D721Med (cell line): ENCODE measurements around the gene CDHR2.
"Not testable (repeated sequence)": the region's sequence is repeated elsewhere in the genome, so short reads cannot be mapped to it uniquely, and the experiment has no call there.

Source experiments
- DNase-seq: peaks from one replicate; pipeline ENCODE4 v3.0.0; 2011; ENCODE audit warnings: low spot score; ENCODE audit not compliant: insufficient read length
- FAIRE-seq: peaks from 2 replicates; lab custom pipeline; 2011; peaks lifted over from hg19 to GRCh38; lab: Jason Lieb, UNC
- CTCF ChIP-seq: IDR thresholded peaks from 2 replicates; pipeline ENCODE4 v1.5.1; 2012; ENCODE audit warnings: mild to moderate bottlenecking, control low read depth; ENCODE audit not compliant: insufficient read depth; ENCODE audit errors: missing control alignments

The CDHR2 gene

DNA sequence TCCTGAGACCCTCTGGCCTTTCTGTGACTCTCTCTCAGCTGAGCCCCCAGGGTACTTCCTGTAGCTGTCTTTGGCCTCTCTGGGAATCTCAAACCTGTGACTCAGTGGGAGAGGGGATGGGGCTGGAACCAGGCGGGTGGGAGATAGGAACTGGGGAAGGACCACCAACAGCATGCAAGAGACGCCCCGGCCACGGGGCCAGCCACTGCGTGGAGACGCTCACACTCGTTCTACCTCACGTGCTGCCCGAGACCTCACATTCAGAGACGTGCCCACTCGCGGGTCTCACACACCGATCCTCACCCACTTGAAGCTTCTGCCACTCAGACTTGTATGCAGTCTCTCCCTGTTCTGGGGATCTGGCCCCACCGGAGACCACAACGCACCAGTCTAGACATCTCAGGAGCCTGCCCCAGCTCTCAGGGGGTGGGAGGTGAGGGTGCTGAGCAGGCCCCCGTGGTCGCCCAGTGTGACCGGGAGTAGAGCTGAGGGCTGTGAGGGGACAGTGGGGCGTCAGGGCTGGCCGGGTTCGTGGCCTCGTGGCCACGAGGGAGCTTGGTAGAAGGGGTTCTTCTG, 47.0 kb downstream of the CDHR2 start:
- DNase-seq (no peak), FAIRE-seq (no peak)
- no peak for TF ChIP-seq CTCF

- no peak for FAIRE-seq
- no peak for TF ChIP-seq CTCF
Measured at GRCh38 chr5:176596689-176597416, 47.7 kb downstream of the CDHR2 start.

DNA sequence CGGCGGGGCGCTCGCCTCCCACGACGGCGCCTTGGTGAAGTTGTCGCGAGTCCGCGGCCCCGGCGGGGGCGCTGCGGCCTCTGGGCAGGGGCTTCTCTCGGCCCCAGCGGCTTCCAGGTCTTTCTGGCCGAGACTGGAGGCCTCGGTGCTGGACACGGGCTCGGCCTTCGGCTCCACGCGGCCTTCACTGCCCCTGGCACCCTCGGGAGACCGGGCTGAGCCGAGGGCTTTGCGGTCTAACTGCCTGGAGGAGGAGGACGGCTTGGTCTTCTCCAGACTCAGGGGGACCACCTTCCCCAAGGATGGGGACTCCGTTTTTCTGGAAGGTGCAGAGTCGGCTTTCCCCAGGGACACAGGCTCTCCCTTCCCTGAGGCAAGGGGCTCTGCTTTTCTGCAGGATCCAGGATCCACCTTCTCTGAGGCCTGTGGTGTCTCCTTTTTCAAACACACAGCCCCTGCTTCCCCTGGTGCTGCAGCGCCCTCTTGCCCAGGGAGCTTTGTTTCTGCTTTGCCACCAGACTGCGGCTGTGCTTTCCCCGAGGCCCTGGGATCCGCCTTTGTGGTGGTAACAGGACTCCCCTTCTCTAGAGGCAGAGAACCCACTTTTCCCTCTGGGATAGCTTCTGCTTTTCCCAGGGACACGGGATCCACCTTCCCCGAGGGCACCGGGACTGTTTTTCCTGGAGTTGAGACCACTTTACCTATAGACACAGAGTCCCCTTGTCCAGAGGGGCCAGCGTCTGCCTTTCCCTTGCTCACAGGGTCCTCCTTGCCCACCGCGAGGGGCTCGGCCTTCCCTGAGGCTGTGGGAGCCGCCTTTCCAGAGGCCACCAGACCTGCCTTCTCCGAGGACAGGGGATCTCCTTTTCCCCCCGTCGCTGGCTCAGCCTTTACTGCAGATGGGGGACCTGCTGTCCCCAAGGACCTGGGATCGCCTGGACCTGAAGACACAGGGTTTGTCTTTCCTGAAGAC, 48.6 kb downstream of the CDHR2 start:
- no peak for FAIRE-seq
- DNase-seq = no peak
- TF ChIP-seq CTCF = no peak

More at GRCh38 chr5:176596689-176597416, 47.7 kb downstream of the CDHR2 start:
- DNase-seq = no peak

DNA sequence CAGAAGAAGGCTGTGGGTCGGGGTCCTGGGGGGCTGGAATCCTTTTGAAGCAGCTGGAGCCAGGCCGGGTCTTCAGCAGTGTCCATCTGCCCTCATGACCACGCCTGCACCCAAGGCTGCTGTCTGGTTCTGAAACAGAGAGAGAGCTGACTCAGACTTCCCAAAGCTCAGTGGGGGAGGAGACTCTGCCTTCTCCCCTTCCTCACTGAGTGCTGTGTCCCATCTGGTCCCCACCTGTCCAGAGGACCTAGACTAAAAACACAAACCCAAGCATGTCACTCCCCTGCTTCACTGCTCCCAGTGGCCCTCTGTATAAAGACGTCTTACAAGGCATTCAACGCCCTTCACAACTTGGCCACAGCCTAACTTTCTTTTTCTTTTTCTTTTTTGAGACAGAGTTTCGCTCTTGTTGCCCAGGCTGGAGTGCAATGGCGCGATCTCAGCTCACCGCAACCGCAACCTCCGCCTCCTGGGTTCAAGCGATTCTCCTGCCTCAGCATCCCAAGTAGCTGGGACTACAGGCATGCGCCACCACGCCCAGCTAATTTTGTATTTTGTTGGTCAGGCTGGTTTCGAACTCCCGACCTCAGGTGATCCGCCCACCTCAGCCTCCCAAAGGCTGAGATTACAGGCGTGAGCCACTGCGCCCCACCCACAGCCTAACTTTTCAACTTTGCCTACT, 50.7 kb downstream of the CDHR2 start:
- DNase-seq, FAIRE-seq: not testable (repeated sequence)

- DNase-seq (no peak), FAIRE-seq (no peak)
- no peak for TF ChIP-seq CTCF
Measured at GRCh38 chr5:176601901-176602482, 52.9 kb downstream of the CDHR2 start.

GRCh38 chr5:176603091-176603490, 53.9 kb downstream of the CDHR2 start:
- no peak for TF ChIP-seq CTCF
- FAIRE-seq = no peak
- DNase-seq = no peak
